HG03045 (cell line): Measurements from ENCODE around the gene WIF1.

Experiments used
- ATAC-seq: cut with Tn5 transposase; IDR thresholded peaks from one replicate; pipeline ENCODE4 v1.9.1; 2021; ENCODE audit warnings: mild to moderate bottlenecking, moderate library complexity; ENCODE audit not compliant: unreplicated experiment

WIF1 gene

DNA sequence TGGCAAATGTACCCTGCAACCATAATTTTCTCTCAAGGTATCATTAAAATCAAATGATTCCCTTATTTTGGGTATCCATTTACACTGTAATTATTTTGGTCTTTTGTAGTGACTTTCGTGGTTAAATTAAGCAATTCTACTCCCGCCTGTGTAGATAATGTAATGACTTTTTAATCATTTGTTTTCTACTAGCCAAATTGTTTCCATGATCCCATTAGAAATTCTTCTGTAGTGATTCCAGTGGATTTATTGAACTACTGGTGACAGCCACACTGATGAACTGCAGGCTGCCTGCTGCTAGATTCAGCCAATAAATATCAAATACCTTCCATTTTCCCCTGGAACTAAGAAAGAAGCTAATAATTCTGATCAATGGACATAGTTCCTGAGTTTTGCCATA, 96.0 kb downstream of the WIF1 start:
- no peak for ATAC-seq

DNA sequence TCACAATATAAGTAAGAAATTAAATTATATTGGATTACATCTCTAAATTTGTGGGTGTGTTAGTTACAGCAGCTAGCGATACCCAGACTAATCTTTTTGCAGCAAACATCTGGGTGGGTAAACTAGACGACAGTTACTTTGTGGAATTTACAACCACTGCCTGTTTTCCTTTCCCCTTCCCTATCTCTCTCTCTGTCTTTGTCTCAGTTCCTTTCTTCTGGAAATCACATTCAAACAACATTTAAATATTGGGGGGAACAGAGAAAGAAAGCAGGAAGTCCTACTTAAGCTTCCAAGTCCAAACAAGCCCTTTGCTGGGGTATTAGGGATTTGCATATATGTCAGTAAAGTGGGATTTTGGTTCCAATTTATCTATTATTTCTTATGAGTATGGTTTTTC, 97.6 kb downstream of the WIF1 start:
- ATAC-seq, result no peak

DNA sequence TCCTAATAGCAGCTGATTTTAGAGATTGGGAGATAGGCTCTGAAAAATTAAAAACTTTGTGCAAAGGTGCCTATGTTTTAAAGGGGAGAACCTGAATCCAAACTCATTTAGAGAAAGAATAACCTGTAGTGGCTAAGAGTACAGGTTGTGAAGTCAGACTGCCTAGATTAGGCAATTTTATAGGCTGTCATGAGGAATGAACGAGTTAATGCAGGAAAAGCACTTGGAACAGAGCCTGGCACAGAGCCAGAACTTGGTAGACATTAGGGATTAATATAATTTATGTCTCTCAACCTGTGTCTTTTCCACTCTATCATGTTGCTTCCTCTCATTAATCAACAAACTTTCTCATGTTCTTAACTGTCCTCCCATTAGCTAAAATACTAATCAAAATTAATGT, 98.1 kb downstream of the WIF1 start:
- ATAC-seq, result no peak

DNA sequence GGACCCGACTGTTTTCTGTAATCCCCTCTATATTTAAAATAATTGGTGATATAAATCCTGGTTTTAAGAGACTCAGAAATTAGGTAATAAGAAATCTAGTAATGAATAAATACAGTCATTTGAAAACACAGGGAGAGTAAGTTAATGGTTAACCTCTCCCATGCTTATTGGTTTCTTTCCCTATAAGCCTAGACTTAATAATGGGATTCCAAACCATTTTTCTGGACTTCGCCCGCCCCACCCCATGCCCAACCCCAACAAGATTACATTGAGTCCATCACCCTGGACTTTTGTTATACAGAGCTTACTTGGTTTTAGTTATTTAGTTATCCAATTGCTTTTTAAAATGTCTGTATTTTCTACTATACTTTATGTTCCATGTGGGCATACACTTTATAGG, 98.7 kb downstream of the WIF1 start:
- ATAC-seq, result no peak

DNA sequence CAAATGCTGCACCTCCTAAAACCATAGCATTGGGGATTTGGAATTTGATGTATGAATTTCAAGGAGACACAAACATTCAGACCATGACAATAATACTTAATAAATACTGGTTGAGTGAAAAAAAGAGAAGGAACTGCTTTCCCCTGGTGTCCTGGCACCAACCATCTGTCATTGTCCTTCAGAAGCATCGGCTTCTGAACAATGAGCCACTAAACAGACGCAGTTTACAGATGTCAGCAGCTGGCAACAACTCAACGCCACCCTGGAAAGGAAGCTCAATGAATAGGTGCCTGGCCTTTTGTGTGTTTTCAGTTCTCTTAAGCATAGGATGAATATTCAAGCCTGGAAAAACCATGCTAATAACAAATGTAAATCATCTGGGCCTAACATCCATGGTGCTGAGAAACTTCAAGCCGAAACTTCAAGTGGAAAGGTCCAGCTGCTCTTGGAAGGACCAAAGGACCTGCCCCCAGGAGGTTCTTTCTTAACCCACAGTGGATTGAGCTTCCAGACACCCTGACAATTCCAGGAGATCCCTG, 101.3 kb downstream of the WIF1 start:
- ATAC-seq, result no peak

DNA sequence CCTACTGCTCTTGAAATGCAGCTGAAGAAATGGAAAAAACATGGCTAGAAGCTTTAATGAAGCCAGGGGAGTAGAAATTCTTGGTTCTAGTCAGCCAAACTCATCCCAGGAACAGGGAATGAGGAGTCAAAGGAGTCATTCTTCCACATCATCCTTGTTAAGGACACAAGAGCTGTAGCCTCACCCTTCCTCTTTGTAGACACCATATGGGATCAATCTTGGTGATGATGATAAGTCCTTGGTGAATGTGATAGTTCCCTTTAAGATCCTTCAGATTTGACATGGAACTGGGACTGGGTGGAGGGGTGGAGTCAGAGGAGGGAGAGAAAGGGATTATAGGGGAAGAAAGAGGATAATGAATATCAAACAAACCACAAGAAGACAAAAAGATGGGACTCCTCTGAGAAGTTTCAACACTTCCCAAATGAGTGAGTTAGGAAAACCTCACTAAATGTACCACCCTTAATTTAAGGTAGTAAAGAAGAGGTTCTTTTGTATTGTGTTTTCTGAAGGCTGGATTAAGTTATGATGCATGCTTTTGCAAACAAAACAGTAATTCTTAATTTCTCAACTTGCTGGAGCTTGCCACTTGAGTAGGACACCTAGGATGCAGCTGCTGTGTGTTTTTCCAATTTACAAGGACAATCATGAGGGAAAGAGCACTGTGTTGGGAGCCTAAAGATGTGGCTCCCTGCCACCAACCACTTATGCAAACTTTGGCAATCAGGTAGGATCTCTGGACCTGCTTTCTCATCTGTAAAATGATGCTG, 104.0 kb downstream of the WIF1 start:
- no peak for ATAC-seq

DNA sequence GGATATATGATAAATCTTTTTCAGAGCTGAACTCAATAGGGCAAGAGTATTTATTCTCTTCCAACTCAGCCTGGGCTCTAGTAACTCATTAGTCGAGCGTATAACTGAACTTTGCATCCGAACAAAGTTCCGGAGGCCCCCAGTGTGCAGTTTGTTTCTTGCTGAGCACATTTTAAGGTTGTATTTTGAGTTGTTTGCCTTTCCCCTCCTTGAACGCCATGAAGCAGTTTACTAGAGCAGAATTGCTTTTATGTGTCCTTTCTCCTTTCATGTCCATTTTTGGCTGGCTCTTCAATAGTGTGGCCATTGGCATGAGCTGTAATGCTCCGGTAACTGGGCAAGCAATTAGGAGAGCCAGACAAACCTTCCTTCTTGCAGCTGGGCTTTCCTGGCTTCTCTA, 105.3 kb downstream of the WIF1 start:
- ATAC-seq, result no peak

DNA sequence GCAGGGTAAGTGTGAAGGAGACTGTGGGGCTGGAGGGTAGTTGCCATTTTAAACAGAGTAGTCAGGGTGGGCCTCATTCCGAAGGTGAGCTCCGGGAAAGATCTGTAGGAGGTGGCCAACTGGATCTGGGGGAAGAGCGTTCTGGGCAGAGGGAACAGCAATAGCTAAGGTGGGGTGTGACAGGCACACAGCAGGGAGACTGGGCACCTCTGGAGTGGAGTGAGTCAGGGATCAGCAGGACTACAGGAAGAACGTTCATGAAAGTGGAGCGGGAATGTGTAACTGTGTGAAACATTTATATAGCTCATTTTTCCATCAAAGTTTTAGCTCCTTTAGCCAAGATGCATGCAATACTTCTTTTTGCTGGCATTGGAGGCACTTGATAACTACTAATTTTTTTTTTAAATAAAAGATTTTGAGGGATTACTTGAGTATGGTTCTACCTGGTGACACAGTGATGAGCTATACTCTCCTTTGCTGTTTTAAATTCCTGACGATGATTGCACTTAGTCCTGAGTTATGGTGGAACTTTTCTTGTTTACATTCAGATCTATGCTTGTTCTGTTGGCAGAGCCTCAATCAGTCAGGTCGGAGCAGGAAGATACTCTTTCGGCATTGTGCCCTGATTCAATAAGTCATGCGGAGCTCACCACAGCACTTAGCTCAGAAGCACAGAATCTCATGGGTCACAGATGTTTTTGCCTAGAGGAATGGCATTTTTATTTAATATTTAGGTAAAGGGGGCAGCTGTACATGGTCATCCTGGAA, 106.4 kb downstream of the WIF1 start:
- no peak for ATAC-seq

DNA sequence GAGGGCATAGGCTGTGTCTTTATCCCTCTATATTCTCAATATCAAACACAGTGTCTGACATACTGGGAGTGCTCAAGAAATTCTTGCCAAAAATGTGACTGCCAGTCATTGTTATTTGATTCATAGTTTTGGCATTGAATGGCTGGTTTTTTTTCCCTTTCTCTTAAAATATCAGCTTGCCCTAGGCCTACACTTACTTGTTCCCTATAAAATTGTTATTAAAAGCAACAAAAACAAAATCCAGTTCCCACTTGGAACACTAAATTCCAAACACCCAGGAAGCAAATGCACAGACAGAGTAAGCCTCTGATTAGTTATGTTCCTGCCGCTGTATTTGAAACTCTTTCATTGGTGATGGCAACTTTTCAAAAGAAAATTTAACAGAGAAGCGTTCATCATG, 110.7 kb downstream of the WIF1 start:
- ATAC-seq, result no peak

DNA sequence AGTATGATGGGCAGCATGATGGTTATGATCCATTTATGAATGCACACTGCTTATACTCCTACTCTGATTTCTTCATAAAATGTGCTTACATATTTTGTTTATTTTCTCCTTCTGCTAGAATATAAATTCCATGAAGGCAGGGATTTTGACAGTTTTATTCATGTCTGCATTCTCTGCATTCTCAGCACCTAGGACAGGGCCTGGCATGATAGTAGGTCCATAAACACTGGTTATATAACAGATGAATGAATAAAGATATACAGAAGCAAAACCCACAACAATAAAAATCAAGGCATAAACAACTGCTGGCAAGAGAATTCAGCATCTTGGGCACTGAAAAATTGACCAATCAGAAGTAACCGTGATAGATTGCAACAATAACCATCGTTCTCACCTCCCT, 115.4 kb downstream of the WIF1 start:
- ATAC-seq, result no peak

DNA sequence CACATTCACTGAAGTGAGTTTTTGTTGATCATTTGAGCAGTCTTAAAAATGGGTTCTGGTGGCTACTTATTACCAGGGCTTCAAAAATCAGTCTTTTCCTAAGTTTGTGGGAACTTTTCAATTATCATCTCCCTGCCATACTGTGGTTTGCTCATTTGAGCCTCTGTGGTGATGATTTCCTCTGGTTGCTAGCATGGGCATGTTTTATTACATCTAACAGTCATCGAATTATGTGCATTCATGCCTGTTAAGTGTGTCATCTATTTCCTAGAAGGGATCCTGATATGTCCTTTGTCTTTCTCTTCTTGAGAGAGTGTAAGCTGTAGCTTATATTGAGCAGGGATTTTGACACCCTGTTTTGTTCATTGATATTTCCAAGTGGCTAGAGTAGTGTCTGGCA, 116.8 kb downstream of the WIF1 start:
- ATAC-seq, result no peak
